ENCODE measurements around the gene MUC6. TPM values are rescaled to one million over a fixed set of nuclear protein-coding genes. Genes with fewer than 3 reads are reported as not detected.

Gene MUC6
- total RNA-seq, 1 experiment from 2014 or later: not detected

DNA sequence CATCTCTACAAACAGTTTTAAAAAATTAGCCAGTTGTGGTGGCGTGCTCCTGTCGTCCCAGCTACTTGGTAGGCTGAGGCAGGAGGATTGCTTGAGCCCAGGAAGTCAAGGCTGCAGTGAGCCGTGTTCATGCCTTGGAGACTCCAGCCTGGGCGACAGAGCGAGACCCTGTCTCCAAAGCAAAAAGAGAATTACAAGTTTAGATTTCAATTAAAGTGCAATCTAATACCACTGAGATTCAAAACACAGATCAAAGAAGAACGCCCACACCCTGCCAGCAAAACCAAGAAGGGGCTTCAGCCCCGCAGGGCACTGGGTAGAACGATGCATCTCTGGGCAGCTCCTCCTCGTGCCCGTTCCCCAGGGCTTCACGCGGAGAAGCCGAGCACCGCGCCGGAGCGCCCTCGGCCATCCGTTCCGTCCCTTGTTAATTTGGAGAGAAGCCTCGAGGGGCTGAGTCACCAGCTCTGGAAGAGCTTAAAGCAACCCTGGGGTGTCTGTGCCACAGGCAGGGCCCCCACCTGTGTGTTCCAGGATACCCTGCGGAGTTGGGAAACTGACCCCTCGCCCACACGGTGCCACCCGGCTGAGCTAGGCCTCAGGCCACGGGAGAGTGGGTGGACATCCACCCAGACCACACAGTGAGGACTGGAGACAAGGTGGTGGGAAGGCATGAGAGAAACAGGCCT, 63.9 kb downstream of the MUC6 start:
- Histone ChIP-seq H2BK120ac (ENCODE audit: low read depth, low read length, poor library complexity, severe bottlenecking) (no peak overlapping the region), H4K5ac (ENCODE audit: insufficient read length, low read depth, low read length) (no peak overlapping the region), H4K8ac (replicated peaks; ENCODE audit: insufficient read length, low read depth, low read length) (no peak overlapping the region), H2BK5ac (ENCODE audit: insufficient read length, low read length) (no peak overlapping the region), H3K14ac (ENCODE audit: insufficient read depth, low read length) (no peak overlapping the region), H2BK15ac (ENCODE audit: low read depth, low read length) (no peak overlapping the region), H2BK12ac (ENCODE audit: insufficient read length, low read depth, low read length) (no peak overlapping the region), H3K4me1 (ENCODE audit: insufficient read depth, low read length) (no peaks in the 10 kb centered on the region), H3K56ac (ENCODE audit: insufficient read length, low read depth, low read length) (no peak overlapping the region), H3K79me2 (ENCODE audit: insufficient read depth, low read length) (no peaks in the 10 kb centered on the region), H3K9me3 (ENCODE audit: control insufficient read depth, low read depth, low read length) (no peaks in the 10 kb centered on the region), H2BK20ac (ENCODE audit: low read depth, low read length, poor library complexity, severe bottlenecking) (no peak overlapping the region), H3K23ac (ENCODE audit: insufficient read length, low read depth, low read length) (no peak overlapping the region), H2AK5ac (ENCODE audit: insufficient read length, low read length) (no peak overlapping the region), H2AFZ (ENCODE audit: low read length) (no peak overlapping the region), H3K23me2 (ENCODE audit: insufficient read length, low read depth, low read length, poor library complexity, severe bottlenecking) (no peaks in the 10 kb centered on the region), H3K4me2 (ENCODE audit: insufficient read depth, insufficient read length, low read length) (no peak overlapping the region), H3K27ac (ENCODE audit: insufficient read length, low read depth, low read length) (no peak overlapping the region), H3K9ac (ENCODE audit: extremely low read depth, insufficient read length, low read length) (no peak overlapping the region), H3K4ac (ENCODE audit: low read depth, low read length) (no peak overlapping the region), H4K91ac (ENCODE audit: insufficient read length, low read depth, low read length) (no peak overlapping the region), H3K18ac (ENCODE audit: insufficient read length, low read depth, low read length) (no peak overlapping the region), H3T11ph (ENCODE audit: low read length) (no peak overlapping the region), H3K27me3 (ENCODE audit: insufficient read depth, low read length) (no peaks in the 10 kb centered on the region), H3K79me1 (ENCODE audit: insufficient read depth, low read depth, low read length, poor library complexity, severe bottlenecking) (peaks cover 2% of the 10 kb centered on the region), H4K20me1 (ENCODE audit: control insufficient read depth, insufficient read depth, insufficient read length) (no peaks in the 10 kb centered on the region)
- DNase-seq: no peak
- TF ChIP-seq, protein P1, sequence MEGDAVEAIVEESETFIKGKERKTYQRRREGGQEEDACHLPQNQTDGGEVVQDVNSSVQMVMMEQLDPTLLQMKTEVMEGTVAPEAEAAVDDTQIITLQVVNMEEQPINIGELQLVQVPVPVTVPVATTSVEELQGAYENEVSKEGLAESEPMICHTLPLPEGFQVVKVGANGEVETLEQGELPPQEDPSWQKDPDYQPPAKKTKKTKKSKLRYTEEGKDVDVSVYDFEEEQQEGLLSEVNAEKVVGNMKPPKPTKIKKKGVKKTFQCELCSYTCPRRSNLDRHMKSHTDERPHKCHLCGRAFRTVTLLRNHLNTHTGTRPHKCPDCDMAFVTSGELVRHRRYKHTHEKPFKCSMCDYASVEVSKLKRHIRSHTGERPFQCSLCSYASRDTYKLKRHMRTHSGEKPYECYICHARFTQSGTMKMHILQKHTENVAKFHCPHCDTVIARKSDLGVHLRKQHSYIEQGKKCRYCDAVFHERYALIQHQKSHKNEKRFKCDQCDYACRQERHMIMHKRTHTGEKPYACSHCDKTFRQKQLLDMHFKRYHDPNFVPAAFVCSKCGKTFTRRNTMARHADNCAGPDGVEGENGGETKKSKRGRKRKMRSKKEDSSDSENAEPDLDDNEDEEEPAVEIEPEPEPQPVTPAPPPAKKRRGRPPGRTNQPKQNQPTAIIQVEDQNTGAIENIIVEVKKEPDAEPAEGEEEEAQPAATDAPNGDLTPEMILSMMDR (conservative IDR thresholded peaks at IDR 0.05): no peak
- Mint-ChIP-seq H3K4me1 (peaks cover 9 to 16% of the 10 kb centered on the region in 2 experiments), H3K9me3 (no peaks in the 10 kb centered on the region), H3K27ac (peak overlapping the region in 1 of 3 experiments; percentile 76; a peak in 1 of 7 replicates), H3K36me3 (ENCODE audit: insufficient read depth in 1 of 3, low read depth in 3 of 3) (peaks cover 10 to 65% (median 63%) of the 10 kb centered on the region in 3 experiments; a peak in 6 of 7 replicates), H3K4me3 (no peak overlapping the region), H3K27me3 (ENCODE audit: low read depth) (no peaks in the 10 kb centered on the region)
- WGBS (ENCODE audit: extremely low coverage, insufficient read length, low lambda C conversion rate): no CpG with 5 or more reads among the region's 26 CpGs

Data from H9 (cell line).